Activated CD4-positive, alpha-beta T cell treated with anti-CD3 and anti-CD28 coated beads, Interleukin-2, Interleukin-4, amounts not matched to agents 100 ng/mL and 50 ng/mL, durations not matched to agents 16 hours and 8 hours (primary cell): ENCODE measurements around the gene SLC8A1.

Experiments
- DNase-seq: peaks from one replicate; pipeline ENCODE4 v3.0.0-alpha.2; 2020; ENCODE audit warnings: low spot score

Gene SLC8A1

GRCh38 chr2:40451918-40452605, at the start of gene SLC8A1:
TSS of gene SLC8A1 (minus strand) at chr2:40452090.
- peak; percentile 11 for DNase-seq

GRCh38 chr2:40499437-40499836, 47.5 kb upstream of the SLC8A1 start:
- no peak for DNase-seq

- no peak for DNase-seq
Observed at GRCh38 chr2:40497251-40497859, 45.5 kb upstream of the SLC8A1 start.

- no peak for DNase-seq
Observed at GRCh38 chr2:40489678-40489960, 37.7 kb upstream of the SLC8A1 start.

GRCh38 chr2:40488927-40489677, 37.2 kb upstream of the SLC8A1 start:
- no peak for DNase-seq

GRCh38 chr2:40488101-40488601, 36.3 kb upstream of the SLC8A1 start:
- no peak for DNase-seq

- DNase-seq: no peak
Observed at GRCh38 chr2:40487602-40488001, 35.7 kb upstream of the SLC8A1 start.

- no peak for DNase-seq
Observed at GRCh38 chr2:40485854-40486253, 34.0 kb upstream of the SLC8A1 start.

- DNase-seq: no peak
Observed at GRCh38 chr2:40485318-40485717, 33.4 kb upstream of the SLC8A1 start.

- DNase-seq: no peak
Observed at GRCh38 chr2:40483549-40484243, 31.8 kb upstream of the SLC8A1 start.

GRCh38 chr2:40480596-40480995, 28.7 kb upstream of the SLC8A1 start:
- DNase-seq: no peak

GRCh38 chr2:40480073-40480472, 28.2 kb upstream of the SLC8A1 start:
- no peak for DNase-seq

- DNase-seq: no peak
Observed at GRCh38 chr2:40477361-40477760, 25.5 kb upstream of the SLC8A1 start.

GRCh38 chr2:40476436-40476835, 24.5 kb upstream of the SLC8A1 start:
- DNase-seq: no peak

GRCh38 chr2:40474306-40474705, 22.4 kb upstream of the SLC8A1 start:
- DNase-seq: no peak

- DNase-seq: no peak
Observed at GRCh38 chr2:40471866-40472265, 20.0 kb upstream of the SLC8A1 start.

- DNase-seq: no peak
Observed at GRCh38 chr2:40470822-40471813, 19.2 kb upstream of the SLC8A1 start.

- DNase-seq: no peak
Observed at GRCh38 chr2:40466935-40467572, 15.2 kb upstream of the SLC8A1 start.

- no peak for DNase-seq
Observed at GRCh38 chr2:40466332-40466906, 14.5 kb upstream of the SLC8A1 start.

- DNase-seq: no peak
Observed at GRCh38 chr2:40463112-40463511, 11.2 kb upstream of the SLC8A1 start.
